UCSD-AML1 (cell line): ENCODE results near the gene LIPC.

Experiments used
- DNase-seq: peaks from one replicate; lab custom pipeline; 2025; ENCODE audit not compliant: unreplicated experiment; lab: John Stamatoyannopoulos, UW

The LIPC gene

GRCh38 chr15:58512522-58512921 lies 80.7 kb downstream of the LIPC start:
- DNase-seq, result no peak

DNA sequence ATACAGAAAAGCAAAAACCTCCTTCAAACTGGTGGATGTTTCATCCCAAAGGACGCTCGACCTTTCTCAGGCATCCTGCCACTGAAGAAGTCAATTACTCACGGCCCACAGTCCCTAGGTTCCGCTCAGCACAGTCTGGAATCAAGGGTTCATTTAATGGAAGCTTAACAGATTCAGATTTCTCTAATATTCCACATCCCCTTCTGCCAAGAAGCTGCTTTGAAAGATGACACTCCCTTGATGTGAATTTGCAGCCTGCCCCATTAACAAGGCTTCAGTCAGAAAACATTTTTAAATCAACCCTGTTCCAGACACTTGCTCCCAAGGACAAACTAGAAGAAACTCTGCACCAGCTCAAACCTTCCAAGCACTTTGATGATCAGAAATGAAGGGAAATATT lies 81.2 kb downstream of the LIPC start:
- no peak for DNase-seq

DNA sequence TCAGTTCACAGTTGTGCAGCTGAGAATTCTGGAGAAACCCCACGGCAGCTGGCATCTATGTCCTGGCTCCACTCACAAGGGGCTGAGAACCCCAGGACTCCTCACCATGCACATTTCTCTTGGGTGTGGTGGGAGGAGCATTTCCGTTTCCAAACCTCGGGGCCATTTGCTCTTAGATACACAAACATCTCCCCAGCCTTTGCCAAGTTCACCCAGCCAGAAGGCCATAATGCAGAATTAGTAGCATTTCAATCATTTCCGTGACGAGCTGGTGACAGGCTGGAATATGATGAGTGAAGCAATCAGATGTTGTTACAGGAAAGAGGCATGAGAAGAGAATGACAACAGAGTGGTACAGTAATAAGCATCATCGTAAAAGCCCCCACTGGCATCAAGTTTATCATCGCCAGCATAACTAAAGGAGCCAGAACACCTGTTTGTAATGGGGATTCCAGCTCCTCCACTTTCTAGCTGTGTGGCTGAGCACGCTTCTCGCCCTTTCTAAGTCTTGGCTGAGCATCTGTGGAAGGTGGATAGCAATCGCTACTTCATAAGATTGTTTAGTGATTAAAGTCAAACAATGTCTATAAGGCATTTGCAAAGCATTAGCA lies 82.0 kb downstream of the LIPC start:
- DNase-seq, result no peak

DNA sequence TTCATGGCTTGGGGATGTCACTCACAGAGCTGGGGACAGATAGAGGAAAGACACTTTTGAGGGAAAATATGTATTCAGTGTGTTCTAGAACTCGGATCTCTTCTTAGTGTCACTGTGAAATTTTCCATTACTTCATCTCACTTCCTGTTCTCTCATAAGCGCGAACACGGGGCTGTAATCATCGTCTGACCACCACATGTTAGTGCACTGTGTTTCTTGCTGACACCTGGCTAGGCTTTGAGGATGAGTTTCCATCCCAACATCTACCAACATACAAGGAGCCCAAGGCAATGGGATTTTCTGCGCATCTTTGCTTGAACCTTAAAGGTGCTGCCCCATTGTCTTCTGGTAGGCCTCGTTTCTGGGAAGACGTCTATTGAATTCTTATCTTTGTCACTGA lies 84.0 kb downstream of the LIPC start:
- DNase-seq, result no peak

DNA sequence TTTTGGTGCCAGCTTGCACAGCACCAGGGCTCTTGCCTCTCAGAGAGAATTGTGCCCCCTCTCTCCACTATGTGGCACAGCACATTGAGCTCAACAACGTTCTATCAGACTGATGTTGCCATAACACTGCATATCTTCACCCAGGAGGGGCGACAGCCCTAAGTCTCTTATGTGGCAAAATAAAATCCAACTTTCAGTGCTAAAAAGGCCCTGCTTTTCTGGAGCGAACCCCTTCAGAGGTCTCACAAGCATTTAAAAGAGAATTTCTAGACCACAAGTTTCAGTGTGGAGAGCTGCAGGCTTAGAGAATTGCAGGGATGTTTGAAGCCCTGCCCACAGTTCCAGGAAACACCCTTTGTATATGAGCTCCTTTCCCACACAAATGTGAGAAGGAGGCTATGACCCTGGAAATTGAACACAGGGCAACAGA lies 85.5 kb downstream of the LIPC start:
- peak; percentile 28 for DNase-seq

- DNase-seq, result peak; percentile 61
Measured at GRCh38 chr15:58517682-58518525, 86.1 kb downstream of the LIPC start.

DNA sequence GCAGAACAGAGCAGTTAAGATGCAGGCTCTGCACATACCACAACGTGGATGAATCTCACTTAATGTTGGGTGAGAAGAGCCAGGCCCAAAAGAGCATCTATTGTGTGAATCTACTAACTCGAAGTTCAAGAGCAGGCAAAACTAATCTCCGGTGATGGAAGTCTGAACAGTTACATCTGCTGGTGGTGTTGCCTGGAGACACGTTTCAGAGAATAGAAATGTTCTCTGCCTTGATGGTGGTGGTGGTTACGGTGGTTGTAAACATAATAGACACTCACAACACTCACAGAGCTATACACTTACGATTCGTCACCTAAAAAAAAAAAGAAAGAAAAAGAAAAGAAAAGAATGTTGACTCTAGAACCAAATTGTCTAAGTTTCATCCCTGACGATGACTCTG lies 86.8 kb downstream of the LIPC start:
- DNase-seq, result no peak

DNA sequence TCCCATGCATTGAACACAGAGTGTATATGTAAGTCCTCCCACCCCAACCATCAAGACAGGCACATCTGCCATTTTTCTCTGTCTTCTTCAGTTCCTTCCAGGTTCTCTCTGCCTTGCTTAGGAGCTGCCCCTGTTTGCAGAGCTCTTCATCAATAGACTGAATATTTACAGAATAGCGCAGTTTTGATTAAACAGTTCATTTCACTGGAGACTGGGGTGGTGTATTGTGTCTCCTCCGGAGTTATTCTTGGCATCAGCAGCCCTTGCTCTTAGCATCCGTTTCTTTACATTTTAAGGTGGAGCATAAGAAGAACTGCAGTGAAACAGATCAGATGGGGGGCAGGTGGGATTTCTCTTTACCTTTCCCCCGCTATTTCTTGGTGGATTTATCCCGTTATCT lies 87.7 kb downstream of the LIPC start:
- DNase-seq, result no peak

DNA sequence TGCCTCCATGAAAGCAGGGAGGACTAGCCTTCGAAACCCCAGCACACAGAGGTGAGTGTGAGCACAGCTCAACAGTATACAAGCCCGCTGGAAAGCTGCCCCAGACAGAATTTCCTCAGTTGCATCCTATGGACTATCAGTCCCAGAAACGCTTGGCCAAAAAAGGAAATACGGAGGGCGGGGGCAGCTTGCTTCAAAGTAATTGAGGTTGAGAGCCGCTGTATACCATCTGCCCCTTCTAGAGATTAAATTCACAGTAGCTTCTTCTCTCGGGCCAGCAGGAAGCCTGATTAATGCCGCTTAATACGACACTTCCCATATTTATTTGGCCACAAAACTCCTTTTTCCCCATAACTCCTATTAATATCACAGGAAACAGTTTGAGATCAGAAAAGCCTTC lies 88.7 kb downstream of the LIPC start:
- peak; percentile 73 for DNase-seq

- DNase-seq, result peak; percentile 57
Measured at GRCh38 chr15:58520936-58521292, 89.1 kb downstream of the LIPC start.

GRCh38 chr15:58521293-58521991 lies 89.7 kb downstream of the LIPC start:
- peak; percentile 86 for DNase-seq

DNA sequence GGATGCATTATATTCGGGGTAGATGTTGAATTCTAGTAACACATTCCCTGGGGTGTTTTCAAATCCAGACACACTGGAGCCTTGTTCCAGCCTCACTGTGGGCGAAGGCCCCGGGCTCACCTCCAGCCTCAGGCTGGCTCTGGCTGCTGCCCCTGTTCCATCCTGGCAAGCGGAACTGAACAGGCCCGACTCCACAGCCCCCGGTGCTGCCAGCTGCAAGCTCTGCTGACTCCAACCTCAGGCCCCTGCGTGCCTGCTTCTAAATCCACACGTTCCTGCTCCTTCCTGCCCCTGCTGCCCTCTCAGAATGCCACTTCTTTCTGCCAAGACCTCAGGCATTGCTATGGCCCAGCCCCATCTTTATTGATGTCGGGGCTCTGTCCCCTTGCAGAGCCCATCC lies 90.6 kb downstream of the LIPC start:
- DNase-seq, result no peak

- no peak for DNase-seq
Measured at GRCh38 chr15:58522865-58523264, 91.1 kb downstream of the LIPC start.

- DNase-seq, result no peak
Measured at GRCh38 chr15:58523634-58524033, 91.8 kb downstream of the LIPC start.

GRCh38 chr15:58524247-58524646 lies 92.5 kb downstream of the LIPC start:
- DNase-seq, result no peak

DNA sequence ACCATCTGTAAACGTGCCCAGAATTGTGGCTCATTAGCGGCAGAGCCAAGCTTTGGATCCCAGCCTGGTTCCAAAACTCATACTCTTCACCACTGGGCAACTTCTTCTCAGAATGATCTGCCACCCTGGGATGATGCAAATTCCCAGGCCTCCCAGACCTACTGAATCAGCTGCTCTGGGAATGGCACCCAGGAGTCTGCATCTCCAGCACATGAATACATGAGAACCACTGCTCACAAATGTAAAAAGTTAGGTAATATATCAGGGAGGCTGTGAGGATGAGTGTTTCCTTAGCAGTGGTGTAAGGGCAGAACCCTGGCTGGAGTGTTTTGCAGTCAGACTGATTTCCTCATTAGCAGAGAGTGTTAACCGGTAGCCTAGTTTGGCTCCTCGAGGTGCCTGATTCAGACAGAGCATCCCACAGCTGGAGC lies 94.2 kb downstream of the LIPC start:
- no peak for DNase-seq

DNA sequence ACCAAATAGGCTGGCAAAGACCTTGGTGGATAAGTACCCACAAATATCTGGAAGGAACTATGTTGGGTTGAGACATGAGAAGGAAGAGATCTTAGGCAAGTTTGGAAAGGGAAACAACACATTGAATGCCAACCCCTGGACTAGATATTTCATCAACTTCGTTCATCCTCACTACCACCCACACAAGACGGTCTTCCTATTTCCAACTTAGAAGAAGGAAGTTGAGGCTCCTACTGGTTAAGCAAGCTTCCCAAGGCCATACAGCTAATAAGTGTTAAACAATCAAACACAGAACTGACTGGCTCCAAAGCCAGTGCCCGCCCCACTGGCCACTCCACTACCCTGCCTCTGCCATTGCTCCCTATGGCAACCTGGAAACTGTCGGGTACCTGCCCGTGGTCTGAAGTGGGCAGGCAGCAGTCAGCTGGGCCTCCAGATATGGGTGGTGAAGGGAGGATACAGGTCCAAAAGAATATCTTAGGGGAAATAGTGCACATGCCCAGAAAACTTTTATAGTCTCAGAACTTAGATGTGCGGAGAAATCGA lies 94.9 kb downstream of the LIPC start:
- DNase-seq, result no peak

DNA sequence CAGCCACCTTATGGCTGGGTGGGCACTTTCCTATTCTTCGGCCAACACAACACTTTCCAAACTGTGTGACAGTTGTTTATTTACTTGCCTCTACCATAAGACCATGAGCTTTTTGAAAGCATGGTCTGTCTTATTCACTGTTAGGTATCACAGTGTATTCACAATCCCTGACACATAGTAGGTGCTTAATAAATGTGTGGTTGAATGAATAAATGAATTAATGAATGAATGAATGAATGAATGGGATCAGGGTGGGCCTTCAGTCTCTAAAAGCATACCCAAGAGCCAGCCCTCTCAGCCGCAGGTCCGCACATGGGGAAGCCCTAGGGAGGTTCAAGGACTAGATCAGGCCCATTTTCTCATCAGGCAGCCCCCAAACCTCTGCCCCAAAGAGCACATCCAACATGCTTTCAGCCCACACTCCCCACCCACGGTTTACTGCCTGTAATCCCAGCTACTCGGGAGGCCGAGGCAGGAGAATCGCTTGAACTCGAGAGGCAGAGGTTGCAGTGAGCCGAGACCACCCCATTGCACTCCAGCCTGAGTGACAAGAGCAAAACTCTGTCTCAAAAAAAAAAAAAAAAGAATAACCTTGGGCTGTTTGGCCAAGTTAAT lies 95.9 kb downstream of the LIPC start:
- no peak for DNase-seq

- DNase-seq, result no peak
Measured at GRCh38 chr15:58528188-58528870, 96.5 kb downstream of the LIPC start.

DNA sequence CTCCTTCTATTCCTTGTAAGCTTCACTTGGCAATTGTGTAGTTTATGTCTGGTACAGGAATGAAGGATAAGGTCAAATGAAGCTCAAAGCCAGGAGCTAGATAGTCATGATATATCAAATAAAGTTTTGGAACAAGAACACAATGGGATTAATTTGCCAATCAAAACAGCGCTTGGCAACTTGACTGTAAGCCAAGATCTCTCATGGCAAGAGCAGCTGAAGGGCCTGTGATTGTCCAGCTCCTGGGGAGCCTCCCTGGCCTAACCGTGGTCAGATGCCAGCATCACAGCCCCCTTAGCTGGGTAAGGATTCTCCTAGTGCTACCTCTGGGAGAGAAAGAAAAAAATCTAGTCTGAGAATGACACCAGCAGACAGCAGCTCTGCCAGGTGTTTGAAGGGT lies 97.2 kb downstream of the LIPC start:
- DNase-seq, result no peak

DNA sequence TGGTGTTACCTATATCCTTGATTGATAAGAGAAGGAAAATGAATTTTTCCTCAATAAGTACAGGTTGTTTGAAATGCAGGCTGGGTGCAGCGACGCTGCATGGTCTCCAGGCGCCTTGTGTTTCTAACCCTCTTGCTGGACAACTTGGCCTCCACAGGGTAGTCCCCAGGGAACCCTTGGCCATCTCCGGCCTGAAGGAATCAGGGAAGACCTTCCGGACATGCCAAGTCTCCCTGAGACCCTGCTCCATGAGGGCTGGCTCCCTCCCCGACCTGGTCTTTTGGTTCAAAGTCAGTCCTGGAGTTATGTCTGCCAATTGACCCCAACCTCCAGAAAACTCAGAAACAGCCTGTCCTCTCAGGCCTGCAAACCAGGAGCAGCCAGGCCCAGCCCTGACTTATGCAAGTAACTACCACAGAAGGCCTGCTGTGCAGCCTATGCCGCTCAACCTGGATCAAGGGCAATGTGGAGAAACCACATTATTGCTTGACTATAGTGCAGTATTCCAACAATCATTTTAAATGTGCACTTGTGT lies 98.3 kb downstream of the LIPC start:
- no peak for DNase-seq
